GM12878 (cell line): ENCODE measurements around the gene RNF152. TPM values are rescaled to one million over a fixed set of nuclear protein-coding genes. Genes with fewer than 3 reads are reported as not detected.

Source experiments
- ATAC-seq: fragments of 200-7000 bp; cut with Tn5 transposase; 3 replicates; pipeline ENCODE4 v1.9.1; 2020; ENCODE audit warnings: mild to moderate bottlenecking, moderate library complexity
- BruUV-seq: library from RNA; stranded (reverse); fragments of 400-500 nt; replicated peaks from 2 replicates; lab custom pipeline; 2021; lab: Mats Ljungman, UMichigan
- CTCF ChIA-PET: fragments of 300-600 bp; sonication (Branson Sonifier 250); formaldehyde crosslinking; extraction: SDS; loops from one replicate; lab custom pipeline; 2021; ENCODE audit warnings: inconsistent platforms; lab: Yijun Ruan, JAX
- POLR2A ChIA-PET: fragments of 350-600 bp; formaldehyde crosslinking; extraction: SDS; loops from one replicate; lab custom pipeline; 2021; ENCODE audit warnings: inconsistent platforms; lab: Charles Lee
- RAD21 ChIA-PET: fragments of 300-600 bp; sonication (Branson Sonifier 250); formaldehyde crosslinking; loops from one replicate; lab custom pipeline; 2023; ENCODE audit warnings: antibody characterized with exemption; ENCODE audit not compliant: unreplicated experiment; lab: Charles Lee
- SMC1A ChIA-PET: fragments of 300-600 bp; sonication (Branson Sonifier 250); formaldehyde crosslinking; loops from one replicate; lab custom pipeline; 2023; ENCODE audit not compliant: unreplicated experiment, uncharacterized antibody; lab: Charles Lee
- DNase-seq: peaks from one replicate; pipeline ENCODE4 v3.0.0-alpha.2; 2011; ENCODE audit warnings: low read depth, low spot score
- FAIRE-seq: peaks from 3 replicates; lab custom pipeline; 2011; peaks lifted over from hg19 to GRCh38; lab: Jason Lieb, UNC
- H2AFZ ChIP-seq: 2 replicates; pipeline ENCODE4 v1.6.0; 2011; ENCODE audit warnings: low read depth, low read length, control low read depth; ENCODE audit not compliant: control insufficient read depth
- H3K27ac ChIP-seq: 2 replicates; pipeline ENCODE4 v1.5.1; 2011; ENCODE audit warnings: control low read depth; ENCODE audit not compliant: control insufficient read depth, insufficient read depth
- H3K27me3 ChIP-seq, 2 experiments: replicated peaks in 1 of 2; 2 replicates each; pipeline versions ENCODE4 v1.6.0 to v1.6.1; 2011; ENCODE audit warnings: low read length in 1 of 2; ENCODE audit not compliant: control insufficient read depth in 2 of 2, insufficient read depth in 2 of 2
- H3K36me3 ChIP-seq, 2 experiments: 2 replicates each; pipeline ENCODE4 v1.5.1; 2011; ENCODE audit warnings: low read length in 1 of 2; ENCODE audit not compliant: control insufficient read depth in 2 of 2, insufficient read depth in 2 of 2
- H3K4me1 ChIP-seq: 2 replicates; pipeline ENCODE4 v1.6.1; 2011; ENCODE audit warnings: mild to moderate bottlenecking, low read length, moderate library complexity, mixed read lengths; ENCODE audit not compliant: control insufficient read depth, insufficient read depth
- H3K4me2 ChIP-seq: 2 replicates; pipeline ENCODE4 v1.6.0; 2011; ENCODE audit warnings: control low read depth; ENCODE audit not compliant: control insufficient read depth, insufficient read depth
- H3K4me3 ChIP-seq: fragments of 200-600 bp; sonication (generic); 2 replicates; pipeline ENCODE4 v1.5.1; 2016
- H3K79me2 ChIP-seq: 2 replicates; pipeline ENCODE4 v1.6.0; 2011; ENCODE audit warnings: low read length; ENCODE audit not compliant: control insufficient read depth, insufficient read depth
- H3K9ac ChIP-seq: 2 replicates; pipeline ENCODE4 v1.8.0; 2011; ENCODE audit warnings: low read length, control low read depth, mixed read lengths; ENCODE audit not compliant: control insufficient read depth, insufficient read depth
- H3K9me3 ChIP-seq: replicated peaks from 3 replicates; pipeline ENCODE4 v1.5.1; 2011; ENCODE audit warnings: mild to moderate bottlenecking, low read length; ENCODE audit not compliant: control insufficient read depth, insufficient read depth
- H4K20me1 ChIP-seq: 2 replicates; pipeline ENCODE4 v1.6.0; 2011; ENCODE audit not compliant: control insufficient read depth, insufficient read depth
- FOXK2 ChIP-seq: fragments of 450-650 bp; IDR thresholded peaks from 2 replicates; pipeline ENCODE4 v1.6.1; 2017; ENCODE audit warnings: mild to moderate bottlenecking, moderate library complexity
- JUND ChIP-seq: IDR thresholded peaks from 2 replicates; pipeline ENCODE4 v1.6.1; 2012; ENCODE audit warnings: low read depth, mild to moderate bottlenecking, low read length, improper control_type of control experiment, moderate library complexity
- SREBF1 ChIP-seq: IDR thresholded peaks from 2 replicates; pipeline ENCODE4 v1.6.1; 2012; ENCODE audit warnings: mild to moderate bottlenecking, low read length
- SREBF2 ChIP-seq: IDR thresholded peaks from 2 replicates; pipeline ENCODE4 v1.6.1; 2012; ENCODE audit warnings: mild to moderate bottlenecking, low read length
- STAT3 ChIP-seq: IDR thresholded peaks from 2 replicates; pipeline ENCODE4 v1.6.1; 2011; ENCODE audit warnings: low read depth, low read length, improper control_type of control experiment
- WGBS: methylation state at CpG from one replicate; pipeline ENCODE4 v1.1.6; 2016; ENCODE audit warnings: low lambda C conversion rate; ENCODE audit not compliant: insufficient replicate concordance, insufficient coverage; ENCODE audit errors: missing lambda C conversion rate; 5-methylcytosine and 5-hydroxymethylcytosine counted together
- in situ Hi-C: fragments of 300-500 bp; cut with MboI; formaldehyde crosslinking; loops from 9 replicates; pipeline ENCODE4 v1.14.3; 2018; ENCODE audit warnings: mixed read lengths
- intact Hi-C: fragments of 100-400 bp; cut with micrococcal nuclease; formaldehyde crosslinking; loops from one replicate; pipeline ENCODE4 v1.14.2; 2022; ENCODE audit not compliant: unreplicated experiment
- polyA plus RNA-seq, 11 experiments: library from polyadenylated mRNA; depleted of rRNA in 4 of 11; unstranded in 6 of 11; stranded (reverse) in 5 of 11; fragments of >200 nt; fragmentation: Nextera tagmentation in 4 of 11; fragmentation: Illumina TruSeq in 1 of 11; extraction: Ambion mirVana in 4 of 11; extraction: Trizol in 1 of 11; gene quantifications; 1 replicate in 1 of 11; 2 replicates in 10 of 11; pipeline versions ENCODE4 v1.2.1 to v1.2.3, GENCODE V29; 2011 to 2016; ENCODE audit warnings: inconsistent platforms in 2 of 11, missing spikeins in 2 of 11, low read depth in 1 of 11
- total RNA-seq, 4 experiments: library from RNA; depleted of rRNA in 3 of 4; stranded (reverse); fragments of >200 nt in 3 of 4; fragmentation: Illumina TruSeq in 1 of 4; extraction: Trizol in 1 of 4; gene quantifications; 2 replicates each; pipeline versions ENCODE4 v1.2.1 to v1.2.3, GENCODE V29; 2013 to 2021
- TF ChIP-seq, protein P1 (sequence below): fragments of 450-650 bp; IDR thresholded peaks from 2 replicates; pipeline ENCODE4 v1.6.1; 2016; ENCODE audit warnings: mild to moderate bottlenecking, moderate library complexity, borderline replicate concordance
- TF ChIP-seq, protein P2 (sequence below): fragments of 450-650 bp; IDR thresholded peaks from 2 replicates; pipeline ENCODE4 v1.6.1; 2014; ENCODE audit warnings: mild to moderate bottlenecking
- TF ChIP-seq, protein P3 (sequence below): fragments of 450-650 bp; formaldehyde crosslinking; IDR thresholded peaks from 2 replicates; pipeline ENCODE4 v1.4.0; 2020; ENCODE audit warnings: mild to moderate bottlenecking, moderate library complexity
- TF ChIP-seq, protein P4 (sequence below): fragments of 450-650 bp; IDR thresholded peaks from 2 replicates; pipeline ENCODE4 v1.6.1; 2017; ENCODE audit warnings: antibody characterized with exemption, mild to moderate bottlenecking, moderate library complexity

Gene RNF152
- total and polyA plus RNA-seq, 10 of the 15 experiments (the other 5 are each of a cell fraction or from before 2014, with no cell fraction given): under 0.01 to 0.07 (median 0.03) TPM; not detected in 7

DNA sequence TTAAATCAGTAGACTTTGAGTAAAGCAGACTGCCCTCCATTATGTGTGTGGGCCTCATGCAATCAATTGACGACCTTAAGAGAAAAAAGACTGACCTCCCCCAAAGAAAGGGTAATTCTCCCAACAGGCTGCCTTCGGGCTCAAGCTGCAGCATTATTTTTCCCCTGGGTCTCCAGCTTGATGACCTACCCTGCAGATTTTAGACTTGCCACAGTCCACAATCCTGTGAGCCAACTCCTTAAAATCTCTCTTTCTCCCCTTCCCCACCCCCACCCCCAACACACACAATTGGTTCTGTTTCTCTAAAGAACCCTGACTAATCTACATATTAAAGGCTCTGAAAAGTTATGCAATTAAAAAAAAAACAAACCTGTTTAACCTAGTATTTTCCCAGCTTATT is 89.4 kb downstream of the RNF152 start (continued):
- TF ChIP-seq, protein P1, sequence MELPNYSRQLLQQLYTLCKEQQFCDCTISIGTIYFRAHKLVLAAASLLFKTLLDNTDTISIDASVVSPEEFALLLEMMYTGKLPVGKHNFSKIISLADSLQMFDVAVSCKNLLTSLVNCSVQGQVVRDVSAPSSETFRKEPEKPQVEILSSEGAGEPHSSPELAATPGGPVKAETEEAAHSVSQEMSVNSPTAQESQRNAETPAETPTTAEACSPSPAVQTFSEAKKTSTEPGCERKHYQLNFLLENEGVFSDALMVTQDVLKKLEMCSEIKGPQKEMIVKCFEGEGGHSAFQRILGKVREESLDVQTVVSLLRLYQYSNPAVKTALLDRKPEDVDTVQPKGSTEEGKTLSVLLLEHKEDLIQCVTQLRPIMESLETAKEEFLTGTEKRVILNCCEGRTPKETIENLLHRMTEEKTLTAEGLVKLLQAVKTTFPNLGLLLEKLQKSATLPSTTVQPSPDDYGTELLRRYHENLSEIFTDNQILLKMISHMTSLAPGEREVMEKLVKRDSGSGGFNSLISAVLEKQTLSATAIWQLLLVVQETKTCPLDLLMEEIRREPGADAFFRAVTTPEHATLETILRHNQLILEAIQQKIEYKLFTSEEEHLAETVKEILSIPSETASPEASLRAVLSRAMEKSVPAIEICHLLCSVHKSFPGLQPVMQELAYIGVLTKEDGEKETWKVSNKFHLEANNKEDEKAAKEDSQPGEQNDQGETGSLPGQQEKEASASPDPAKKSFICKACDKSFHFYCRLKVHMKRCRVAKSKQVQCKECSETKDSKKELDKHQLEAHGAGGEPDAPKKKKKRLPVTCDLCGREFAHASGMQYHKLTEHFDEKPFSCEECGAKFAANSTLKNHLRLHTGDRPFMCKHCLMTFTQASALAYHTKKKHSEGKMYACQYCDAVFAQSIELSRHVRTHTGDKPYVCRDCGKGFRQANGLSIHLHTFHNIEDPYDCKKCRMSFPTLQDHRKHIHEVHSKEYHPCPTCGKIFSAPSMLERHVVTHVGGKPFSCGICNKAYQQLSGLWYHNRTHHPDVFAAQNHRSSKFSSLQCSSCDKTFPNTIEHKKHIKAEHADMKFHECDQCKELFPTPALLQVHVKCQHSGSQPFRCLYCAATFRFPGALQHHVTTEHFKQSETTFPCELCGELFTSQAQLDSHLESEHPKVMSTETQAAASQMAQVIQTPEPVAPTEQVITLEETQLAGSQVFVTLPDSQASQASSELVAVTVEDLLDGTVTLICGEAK: no peak
- TF ChIP-seq, protein P2, sequence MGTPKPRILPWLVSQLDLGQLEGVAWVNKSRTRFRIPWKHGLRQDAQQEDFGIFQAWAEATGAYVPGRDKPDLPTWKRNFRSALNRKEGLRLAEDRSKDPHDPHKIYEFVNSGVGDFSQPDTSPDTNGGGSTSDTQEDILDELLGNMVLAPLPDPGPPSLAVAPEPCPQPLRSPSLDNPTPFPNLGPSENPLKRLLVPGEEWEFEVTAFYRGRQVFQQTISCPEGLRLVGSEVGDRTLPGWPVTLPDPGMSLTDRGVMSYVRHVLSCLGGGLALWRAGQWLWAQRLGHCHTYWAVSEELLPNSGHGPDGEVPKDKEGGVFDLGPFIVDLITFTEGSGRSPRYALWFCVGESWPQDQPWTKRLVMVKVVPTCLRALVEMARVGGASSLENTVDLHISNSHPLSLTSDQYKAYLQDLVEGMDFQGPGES: no peak
- no peak for TF ChIP-seq JUND

DNA sequence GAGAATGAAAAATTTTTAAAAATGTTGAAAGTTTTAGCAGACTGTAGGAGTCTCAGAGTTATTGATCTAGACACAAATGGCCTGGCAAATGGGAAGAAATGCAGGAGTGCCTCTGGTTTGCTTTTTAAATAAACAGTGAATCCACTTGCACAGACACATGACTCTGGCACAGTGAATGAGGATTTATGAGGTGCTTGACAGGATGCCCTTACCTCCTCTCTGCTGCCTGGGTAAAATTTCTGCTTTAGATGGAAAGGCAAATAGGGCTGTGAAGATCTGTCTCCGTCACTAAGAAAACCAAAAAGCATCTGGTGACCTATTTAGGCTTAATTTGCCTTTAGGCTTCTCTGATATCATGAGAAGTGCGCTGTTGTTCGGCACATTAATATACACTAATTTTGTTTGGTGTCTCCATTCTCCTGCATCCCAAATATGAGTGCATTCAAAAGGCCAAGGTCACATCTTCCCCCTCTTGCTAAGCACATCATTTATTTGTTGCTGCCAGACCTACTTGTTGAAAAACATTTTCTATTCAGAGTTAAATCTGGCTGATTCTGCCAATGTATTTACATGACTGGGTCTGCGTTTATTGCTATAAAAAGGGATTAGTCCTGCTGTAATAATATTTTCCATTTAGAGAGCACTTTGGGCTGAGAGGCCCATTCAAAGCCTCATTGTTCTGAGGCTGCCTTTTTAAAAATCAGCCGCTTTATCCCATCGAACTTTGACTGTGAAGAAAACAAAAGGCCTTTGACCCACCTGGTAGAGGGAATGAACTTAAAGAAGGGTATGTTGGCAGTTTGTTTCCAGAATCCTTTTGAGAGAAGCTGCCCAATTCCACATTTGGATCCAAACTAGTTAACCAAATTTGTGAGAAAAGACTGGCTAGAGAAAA is 94.9 kb downstream of the RNF152 start:
- RAD21 ChIA-PET: no interaction called here
- DNase-seq: no peak
- Histone ChIP-seq H3K9ac (no peak overlapping the region), H2AFZ (no peak overlapping the region), H3K4me3 (no peak overlapping the region), H3K4me2 (no peak overlapping the region), H3K36me3 (no peaks in the 10 kb centered on the region), H3K9me3 (no peaks in the 10 kb centered on the region), H3K27ac (no peak overlapping the region), H3K79me2 (no peaks in the 10 kb centered on the region), H3K4me1 (no peaks in the 10 kb centered on the region), H4K20me1 (no peaks in the 10 kb centered on the region), H3K27me3 (no peaks in the 10 kb centered on the region; a peak in 2 of 4 replicates)
- no peak for FAIRE-seq
- CTCF ChIA-PET: no interaction called here
- SMC1A ChIA-PET: no interaction called here
- intact Hi-C loops: no loop called here
- WGBS: 37% methylated on average over 6 of the region's 6 CpGs
- in situ Hi-C loops: no loop called here
- POLR2A ChIA-PET: no interaction called here
- no TSS peak for BruUV-seq
- no peak for ATAC-seq
- TF ChIP-seq SREBF2: no peak
- TF ChIP-seq FOXK2: no peak
- TF ChIP-seq, protein P3, sequence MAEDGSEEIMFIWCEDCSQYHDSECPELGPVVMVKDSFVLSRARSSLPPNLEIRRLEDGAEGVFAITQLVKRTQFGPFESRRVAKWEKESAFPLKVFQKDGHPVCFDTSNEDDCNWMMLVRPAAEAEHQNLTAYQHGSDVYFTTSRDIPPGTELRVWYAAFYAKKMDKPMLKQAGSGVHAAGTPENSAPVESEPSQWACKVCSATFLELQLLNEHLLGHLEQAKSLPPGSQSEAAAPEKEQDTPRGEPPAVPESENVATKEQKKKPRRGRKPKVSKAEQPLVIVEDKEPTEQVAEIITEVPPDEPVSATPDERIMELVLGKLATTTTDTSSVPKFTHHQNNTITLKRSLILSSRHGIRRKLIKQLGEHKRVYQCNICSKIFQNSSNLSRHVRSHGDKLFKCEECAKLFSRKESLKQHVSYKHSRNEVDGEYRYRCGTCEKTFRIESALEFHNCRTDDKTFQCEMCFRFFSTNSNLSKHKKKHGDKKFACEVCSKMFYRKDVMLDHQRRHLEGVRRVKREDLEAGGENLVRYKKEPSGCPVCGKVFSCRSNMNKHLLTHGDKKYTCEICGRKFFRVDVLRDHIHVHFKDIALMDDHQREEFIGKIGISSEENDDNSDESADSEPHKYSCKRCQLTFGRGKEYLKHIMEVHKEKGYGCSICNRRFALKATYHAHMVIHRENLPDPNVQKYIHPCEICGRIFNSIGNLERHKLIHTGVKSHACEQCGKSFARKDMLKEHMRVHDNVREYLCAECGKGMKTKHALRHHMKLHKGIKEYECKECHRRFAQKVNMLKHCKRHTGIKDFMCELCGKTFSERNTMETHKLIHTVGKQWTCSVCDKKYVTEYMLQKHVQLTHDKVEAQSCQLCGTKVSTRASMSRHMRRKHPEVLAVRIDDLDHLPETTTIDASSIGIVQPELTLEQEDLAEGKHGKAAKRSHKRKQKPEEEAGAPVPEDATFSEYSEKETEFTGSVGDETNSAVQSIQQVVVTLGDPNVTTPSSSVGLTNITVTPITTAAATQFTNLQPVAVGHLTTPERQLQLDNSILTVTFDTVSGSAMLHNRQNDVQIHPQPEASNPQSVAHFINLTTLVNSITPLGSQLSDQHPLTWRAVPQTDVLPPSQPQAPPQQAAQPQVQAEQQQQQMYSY (CRISPR knock-in tag): no peak
- no peak for TF ChIP-seq SREBF1
- no peak for TF ChIP-seq STAT3
- TF ChIP-seq, protein P4, sequence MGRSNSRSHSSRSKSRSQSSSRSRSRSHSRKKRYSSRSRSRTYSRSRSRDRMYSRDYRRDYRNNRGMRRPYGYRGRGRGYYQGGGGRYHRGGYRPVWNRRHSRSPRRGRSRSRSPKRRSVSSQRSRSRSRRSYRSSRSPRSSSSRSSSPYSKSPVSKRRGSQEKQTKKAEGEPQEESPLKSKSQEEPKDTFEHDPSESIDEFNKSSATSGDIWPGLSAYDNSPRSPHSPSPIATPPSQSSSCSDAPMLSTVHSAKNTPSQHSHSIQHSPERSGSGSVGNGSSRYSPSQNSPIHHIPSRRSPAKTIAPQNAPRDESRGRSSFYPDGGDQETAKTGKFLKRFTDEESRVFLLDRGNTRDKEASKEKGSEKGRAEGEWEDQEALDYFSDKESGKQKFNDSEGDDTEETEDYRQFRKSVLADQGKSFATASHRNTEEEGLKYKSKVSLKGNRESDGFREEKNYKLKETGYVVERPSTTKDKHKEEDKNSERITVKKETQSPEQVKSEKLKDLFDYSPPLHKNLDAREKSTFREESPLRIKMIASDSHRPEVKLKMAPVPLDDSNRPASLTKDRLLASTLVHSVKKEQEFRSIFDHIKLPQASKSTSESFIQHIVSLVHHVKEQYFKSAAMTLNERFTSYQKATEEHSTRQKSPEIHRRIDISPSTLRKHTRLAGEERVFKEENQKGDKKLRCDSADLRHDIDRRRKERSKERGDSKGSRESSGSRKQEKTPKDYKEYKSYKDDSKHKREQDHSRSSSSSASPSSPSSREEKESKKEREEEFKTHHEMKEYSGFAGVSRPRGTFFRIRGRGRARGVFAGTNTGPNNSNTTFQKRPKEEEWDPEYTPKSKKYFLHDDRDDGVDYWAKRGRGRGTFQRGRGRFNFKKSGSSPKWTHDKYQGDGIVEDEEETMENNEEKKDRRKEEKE: no peak
